ENCODE measurements around the gene GTF2H2C.
A peak's percentile ranks its signal among the peaks of the same experiment; 100 is the strongest.
"Not testable (repeated sequence)": the region's sequence is repeated elsewhere in the genome, so short reads cannot be mapped to it uniquely, and the experiment has no call there.

The GTF2H2C gene

DNA sequence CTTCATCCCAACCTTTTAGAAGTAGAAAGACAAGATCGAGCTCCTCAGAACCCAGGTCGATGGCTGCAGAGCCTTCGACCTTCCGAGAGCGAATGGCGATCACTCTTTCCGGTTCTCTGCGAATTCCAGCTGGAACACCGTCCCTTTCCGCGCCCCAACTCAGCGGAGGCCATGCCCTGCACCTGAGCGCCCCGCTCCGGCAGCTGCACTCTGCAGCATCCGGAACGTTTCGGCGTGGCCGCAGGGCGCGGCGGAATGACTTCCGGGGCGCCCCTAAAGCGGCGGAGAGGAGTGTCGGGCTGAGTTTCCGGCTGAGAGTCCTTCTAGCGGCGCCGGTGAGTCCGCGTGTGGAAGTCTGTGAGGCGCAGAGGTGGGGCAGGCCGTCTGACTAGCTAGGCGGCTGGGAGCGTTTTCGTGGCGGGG, at the start of gene GTF2H2C:
TSS of gene GTF2H2C (plus strand) at position 284 of the 423 bp plus-strand sequence. CDS start 4,942 bp downstream, outside the sequence.
- DNase-seq (ENCODE audit: low read depth, low spot score) = peak; percentile 1

DNA sequence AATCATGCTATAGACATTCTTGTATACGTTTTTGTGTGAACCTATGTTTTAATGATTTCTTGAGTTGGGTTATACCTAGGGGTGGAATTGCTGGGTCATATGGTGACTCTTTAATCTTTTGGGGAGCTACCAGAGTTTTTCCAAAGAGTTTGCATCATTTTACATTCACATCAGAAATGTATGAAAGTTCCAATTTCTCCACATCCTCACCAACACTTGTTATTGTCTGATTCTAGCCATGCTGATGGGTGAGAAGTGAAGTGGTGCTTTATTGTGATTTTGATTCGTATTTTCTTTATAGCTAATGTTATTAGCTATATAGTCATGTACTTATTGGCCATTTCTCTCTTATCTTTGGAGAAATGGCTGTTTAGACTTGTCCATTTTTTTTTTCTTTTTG, 49.3 kb upstream of the GTF2H2C start:
- DNase-seq (ENCODE audit: low read depth, low spot score) = no peak

DNA sequence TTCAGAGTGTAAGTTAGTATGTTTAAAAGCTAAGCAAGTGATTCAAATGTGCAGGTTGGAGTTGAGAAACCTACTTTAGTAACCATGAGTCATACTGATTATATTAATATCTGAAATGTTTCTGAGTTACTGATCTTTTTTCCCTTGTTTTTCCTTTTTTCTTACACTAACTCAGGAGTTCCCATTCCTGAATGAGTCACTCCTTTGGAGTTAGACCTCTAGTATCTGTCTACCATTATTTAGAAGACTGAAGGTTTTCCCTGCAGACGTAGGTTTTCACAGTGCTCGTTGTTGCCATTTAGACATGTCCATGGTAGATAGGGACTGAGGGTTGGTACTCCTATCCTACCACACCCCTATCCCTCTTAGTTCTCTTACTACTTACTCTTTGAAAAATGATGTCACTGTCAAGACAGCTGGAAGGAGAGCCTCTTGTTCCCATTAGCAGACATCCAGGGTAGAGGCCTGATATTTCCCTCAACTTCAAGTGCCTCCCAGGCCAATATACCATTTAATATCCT, 47.2 kb upstream of the GTF2H2C start:
- no peak for DNase-seq (ENCODE audit: low read depth, low spot score)

DNA sequence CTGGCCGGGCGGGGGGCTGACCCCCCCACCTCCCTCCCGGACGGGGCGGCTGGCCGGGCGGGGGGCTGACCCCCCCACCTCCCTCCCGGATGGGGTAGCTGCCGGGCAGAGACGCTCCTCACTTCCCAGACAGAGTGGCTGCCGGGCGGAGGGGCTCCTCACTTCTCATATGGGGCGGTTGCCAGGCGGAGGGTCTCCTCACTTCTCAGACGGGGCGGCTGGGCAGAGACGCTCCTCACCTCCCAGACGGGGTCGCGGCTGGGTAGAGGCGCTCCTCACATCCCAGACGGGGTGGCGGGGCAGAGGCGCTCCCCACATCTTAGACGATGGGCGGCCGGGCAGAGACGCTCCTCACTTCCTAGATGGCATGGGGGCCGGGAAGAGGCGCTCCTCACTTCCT, 44.4 kb upstream of the GTF2H2C start:
- not testable (repeated sequence) for DNase-seq (ENCODE audit: low read depth, low spot score)

DNA sequence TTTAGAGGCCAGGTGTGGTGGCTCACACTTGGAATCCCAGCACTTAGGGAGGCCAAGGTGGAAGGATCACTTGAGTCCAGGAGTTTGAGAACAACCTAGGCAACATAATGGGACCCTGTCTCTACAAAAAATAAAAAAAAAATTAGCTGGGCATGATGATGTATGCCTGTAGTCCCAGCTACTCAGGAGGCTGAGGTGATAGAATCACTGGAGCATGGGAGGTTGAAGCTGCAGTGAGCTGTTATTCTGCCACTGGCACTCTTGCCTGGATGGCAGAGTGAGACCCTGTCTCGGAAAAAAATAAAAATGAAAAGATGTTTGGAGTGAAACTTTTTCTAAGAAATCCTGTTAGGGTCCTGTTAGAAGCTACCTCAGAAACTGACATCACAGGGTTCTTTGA, 43.2 kb upstream of the GTF2H2C start:
- DNase-seq (ENCODE audit: low read depth, low spot score) = no peak

DNA sequence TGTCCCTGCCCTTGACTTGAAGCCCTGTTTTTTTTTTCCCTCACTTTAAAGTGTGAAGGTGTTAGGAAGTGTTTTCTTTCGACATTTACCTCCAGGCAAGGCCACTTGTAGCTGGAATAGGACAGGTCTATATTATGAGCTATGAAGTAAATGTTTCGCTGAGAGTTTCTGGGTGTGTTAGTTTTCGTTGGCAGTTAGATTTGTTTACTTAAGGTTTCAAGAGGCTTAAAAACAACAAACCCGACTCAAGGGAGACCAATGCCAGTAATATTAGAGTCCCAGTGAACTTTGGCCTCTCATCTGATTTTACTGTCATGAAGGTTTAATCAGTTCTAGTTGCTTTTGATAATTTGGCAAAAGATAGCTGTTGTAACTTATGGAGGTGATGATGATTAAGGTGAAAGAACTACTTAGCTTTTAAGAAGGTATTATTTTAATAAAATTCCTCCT, 42.2 kb upstream of the GTF2H2C start:
- DNase-seq (ENCODE audit: low read depth, low spot score) = no peak

DNA sequence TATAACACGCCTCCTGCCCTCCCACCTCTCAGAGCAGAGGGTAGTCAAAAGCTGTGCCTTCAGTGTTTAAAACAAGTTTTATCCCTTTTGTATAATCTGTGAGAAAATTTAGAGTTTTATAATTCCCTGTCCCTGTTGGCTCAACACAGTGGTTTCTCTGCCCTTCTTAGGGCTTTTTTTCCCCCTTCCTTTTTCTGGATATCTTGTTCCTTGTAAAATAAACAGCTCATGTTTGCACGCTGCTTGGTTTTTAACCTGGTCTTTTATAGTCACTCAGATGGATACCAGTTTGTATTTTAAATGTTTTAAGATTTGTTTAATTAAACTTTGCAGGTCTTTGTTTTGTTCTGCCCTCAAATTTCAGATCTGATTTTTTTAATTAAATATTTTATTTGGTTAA, 40.7 kb upstream of the GTF2H2C start:
- no peak for DNase-seq (ENCODE audit: low read depth, low spot score)

DNA sequence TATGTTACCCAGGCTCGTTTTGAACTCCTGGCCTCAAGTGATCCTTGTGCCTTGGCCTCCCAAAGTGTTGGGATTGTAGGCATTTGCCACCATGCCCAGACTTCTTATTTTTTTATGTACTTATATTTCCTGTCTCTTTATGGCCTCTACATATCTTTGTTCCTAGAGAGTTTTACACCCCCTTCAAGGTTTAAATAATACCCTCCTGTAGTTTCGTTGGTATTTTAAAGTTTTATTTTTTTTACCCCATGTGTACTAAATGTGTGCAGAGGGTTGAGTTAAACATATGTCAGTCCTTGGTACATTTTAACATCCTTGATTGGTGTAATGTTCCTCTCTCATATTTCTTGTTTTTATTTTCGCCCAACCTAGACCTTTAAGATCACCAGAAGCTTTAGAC, 38.0 kb upstream of the GTF2H2C start:
- no peak for DNase-seq (ENCODE audit: low read depth, low spot score)

DNA sequence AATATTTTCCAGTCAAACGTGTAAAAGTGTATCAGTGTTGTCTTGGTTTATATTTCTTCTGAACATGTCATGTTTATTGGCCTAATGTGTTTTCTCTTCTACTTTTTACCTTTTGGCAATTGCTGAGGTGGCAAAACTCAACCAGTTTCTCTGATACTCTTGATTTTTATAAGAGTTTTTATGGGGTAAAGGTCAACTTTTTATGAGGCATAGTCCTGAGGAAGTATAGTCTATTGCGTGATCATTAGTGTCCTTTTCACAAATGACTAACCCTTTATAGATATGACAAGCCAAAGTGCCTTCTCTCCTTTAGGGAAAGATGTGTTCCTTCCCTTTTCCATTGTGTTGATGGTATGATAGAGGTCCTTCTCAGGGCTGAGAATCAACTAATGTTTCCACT, 34.5 kb upstream of the GTF2H2C start:
- DNase-seq (ENCODE audit: low read depth, low spot score) = no peak

DNA sequence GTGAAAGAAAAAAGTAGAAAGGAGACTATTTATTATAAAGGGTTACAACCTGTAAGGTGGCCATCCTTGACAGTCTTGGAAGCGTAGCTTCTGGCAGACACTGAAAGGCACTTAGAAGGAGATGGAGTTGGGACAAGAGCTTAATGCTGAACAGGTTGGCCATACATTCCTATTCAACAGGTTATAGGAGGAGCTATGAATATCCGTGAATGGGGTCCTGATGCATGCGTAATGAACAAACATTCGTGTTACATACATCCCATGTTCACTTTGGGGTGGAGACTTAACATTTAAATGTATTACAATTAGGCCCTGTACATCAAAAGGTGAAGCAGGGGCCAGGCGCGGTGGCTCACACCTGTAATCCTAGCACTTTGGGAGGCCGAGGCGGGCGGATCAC, 33.3 kb upstream of the GTF2H2C start:
- no peak for DNase-seq (ENCODE audit: low read depth, low spot score)

DNA sequence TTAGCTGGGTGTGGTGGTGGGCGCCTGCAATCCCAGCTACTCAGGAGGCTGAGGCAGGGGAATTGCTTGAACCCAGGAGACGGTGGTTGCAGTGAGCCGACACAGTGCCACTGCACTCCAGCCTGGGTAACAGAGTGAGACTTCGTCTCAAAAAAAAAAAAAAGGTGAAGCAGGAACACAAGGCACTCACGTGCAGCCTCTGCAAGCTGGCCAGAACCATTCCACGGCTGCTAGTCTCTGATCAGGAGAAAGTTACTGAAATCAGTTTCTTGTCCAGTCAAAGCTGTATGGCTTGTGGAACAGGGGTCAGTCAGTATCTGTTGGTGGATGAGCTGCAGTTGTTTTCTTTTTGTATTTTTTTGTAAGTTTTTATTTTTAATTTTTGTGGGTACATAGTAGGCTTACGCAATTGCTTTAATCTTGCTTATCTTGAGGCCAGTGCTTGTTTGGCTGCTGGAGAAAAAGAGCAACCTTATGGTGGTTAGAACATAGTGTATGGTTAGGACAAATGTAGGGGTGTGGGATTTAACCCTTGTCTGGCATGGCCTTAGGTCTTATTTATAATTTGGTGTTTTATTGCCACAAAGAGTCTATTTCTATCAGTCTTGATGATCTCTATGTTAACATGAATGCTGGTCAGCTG, 32.7 kb upstream of the GTF2H2C start:
- DNase-seq (ENCODE audit: low read depth, low spot score) = no peak

DNA sequence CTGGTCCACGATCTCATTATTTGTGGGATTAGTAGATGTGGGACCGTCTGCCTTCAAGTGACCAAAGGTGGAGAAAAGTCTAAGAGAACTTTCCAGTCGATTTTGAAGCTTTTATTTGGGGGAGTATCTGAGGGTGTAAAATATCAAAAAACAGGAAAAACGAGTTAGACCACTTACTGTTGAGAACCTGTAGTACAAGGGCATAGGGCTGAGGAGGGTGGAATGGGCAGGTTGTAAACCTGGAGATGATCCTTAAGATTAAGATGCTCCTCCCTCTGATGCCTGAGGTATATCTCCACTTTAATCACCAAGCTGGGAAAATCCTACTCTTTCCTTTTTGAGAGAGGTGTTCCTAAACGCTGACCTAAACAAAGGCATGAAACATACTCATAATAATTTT, 32.0 kb upstream of the GTF2H2C start:
- no peak for DNase-seq (ENCODE audit: low read depth, low spot score)

DNA sequence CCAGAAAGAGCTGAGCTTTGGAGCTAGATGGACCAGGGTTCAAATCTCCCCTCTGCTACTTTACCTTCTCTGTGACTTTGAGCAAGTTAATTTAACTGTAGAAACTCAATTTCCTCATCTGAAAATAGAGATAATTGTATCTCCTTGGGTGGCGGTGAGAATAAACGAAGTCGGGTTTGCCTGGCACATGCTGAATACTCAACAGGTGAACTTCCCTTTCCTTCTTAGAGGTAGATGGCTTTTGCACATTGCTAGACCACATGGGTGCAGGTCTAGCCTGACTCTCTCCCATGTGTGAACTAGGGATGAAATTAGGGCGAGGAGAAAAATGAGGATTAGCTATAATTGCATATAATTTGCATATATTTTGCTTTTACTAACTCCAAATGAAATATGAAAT, 31.4 kb upstream of the GTF2H2C start:
- DNase-seq (ENCODE audit: low read depth, low spot score) = no peak

DNA sequence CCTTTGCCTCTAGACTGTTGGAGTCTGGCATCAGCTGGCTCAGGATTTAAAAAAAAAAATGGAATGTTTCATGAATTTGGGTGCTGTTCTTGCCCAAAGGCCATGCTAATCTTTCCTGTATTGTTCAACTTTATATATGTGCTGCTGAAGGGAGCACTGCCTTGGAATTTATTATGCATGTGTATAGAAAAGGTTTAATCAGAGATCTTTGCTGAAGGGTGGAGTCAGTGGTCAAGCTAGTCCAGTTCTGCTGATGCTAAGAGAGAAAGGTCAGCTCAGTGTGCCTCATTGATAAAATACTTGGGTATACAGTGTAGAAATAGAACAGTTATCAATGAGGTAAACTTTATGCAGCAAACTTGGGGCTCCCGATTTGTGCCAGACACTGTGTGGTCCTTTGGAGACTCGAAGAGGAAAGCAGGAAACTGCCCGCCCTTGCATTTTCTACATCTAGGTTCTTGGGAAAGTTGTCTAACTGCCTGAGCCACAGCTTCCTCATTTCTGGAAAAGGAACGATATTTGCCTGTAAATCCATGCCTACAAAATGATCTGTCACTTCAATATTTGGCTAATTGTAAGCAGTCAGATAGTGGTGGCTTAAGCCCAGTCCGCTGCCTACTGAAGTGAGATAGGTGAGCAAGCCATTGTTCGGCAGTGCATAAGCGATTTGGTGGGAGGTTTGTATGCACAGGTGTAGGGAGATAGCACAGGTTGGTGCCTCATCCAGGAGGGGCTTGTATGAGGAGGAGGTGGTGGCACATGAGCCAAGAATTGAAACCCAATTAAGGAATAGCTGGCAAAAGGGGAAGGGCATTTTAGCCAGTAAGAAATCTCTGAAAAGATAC, 29.2 kb upstream of the GTF2H2C start:
- no peak for DNase-seq (ENCODE audit: low read depth, low spot score)

DNA sequence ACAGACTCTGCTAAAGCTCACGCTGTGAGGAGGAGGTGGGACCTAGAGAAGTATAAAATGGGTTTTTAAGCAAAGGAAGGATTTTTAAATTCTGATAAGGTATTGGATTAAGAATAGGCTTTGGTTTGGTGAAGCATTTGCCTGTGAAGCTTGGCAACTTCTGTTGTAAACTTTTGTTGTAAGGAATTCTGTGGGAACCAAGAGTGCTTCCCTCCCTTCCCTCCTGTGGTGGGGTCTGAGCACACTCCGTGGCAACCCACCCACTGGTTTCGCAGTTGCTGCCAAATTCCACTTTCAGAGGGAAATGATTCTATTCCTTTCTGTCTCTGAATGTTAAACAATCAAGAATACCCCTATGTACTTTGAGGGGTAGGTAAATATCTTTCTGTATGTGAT, 28.6 kb upstream of the GTF2H2C start:
- DNase-seq (ENCODE audit: low read depth, low spot score) = no peak

DNA sequence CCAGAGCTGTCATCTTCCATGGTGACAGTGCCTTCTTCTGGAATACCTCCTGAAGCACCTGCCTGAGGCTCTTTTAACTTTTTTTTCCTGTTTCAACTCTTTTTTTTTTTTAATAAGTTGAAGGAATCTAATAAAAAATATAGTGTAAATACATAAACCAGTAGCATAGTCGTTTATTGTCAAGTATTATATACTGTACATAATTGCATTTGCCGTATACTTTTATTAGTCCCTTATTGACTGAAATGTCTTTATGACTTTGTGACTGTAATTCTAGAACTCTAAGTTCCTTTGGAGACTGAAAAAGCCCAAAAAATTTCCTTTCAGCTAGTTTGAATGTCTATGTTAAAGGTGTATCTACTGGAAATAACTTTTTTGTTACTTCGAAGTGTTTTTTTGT, 22.1 kb upstream of the GTF2H2C start:
- not testable (repeated sequence) for DNase-seq (ENCODE audit: low read depth, low spot score)

DNA sequence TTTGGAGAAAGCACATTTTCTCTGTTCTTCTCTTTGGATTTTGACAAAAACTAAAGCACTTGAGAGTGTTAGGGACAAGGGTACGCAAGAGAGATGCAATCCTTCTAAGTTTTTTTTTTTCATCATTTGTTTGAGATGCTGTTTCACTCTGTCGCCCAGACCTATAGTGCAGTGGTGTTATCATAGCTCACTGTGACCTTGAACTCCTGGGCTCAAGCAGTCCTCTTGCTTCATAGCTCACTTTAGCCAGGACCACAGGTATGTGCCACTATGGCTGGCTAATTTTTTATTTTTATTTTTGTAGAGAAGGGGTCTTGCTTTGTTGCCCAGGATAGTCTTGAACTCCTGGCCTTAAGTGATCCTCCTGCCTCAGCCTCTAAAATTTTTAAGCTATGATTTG, 21.3 kb upstream of the GTF2H2C start:
- DNase-seq (ENCODE audit: low read depth, low spot score) = not testable (repeated sequence)

DNA sequence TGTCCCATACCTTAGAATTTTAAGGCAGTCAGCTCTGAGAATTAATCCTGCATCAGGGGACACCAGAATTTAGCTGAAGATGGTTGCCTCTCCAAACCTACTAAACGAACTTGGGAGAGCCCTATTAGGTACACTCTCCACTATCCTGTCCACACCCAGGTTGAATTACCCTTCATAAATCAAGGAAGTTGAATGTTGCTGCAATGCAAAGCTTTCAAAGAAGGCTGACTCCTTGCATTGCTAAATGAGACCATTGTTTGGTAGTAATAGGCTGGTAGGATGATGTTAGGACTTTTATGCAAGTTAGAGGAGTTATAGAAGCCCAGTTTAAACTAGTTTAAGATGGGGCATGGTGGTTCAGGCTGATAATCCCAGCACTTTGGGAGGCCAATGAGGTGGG, 18.6 kb upstream of the GTF2H2C start:
- DNase-seq (ENCODE audit: low read depth, low spot score) = not testable (repeated sequence)

DNA sequence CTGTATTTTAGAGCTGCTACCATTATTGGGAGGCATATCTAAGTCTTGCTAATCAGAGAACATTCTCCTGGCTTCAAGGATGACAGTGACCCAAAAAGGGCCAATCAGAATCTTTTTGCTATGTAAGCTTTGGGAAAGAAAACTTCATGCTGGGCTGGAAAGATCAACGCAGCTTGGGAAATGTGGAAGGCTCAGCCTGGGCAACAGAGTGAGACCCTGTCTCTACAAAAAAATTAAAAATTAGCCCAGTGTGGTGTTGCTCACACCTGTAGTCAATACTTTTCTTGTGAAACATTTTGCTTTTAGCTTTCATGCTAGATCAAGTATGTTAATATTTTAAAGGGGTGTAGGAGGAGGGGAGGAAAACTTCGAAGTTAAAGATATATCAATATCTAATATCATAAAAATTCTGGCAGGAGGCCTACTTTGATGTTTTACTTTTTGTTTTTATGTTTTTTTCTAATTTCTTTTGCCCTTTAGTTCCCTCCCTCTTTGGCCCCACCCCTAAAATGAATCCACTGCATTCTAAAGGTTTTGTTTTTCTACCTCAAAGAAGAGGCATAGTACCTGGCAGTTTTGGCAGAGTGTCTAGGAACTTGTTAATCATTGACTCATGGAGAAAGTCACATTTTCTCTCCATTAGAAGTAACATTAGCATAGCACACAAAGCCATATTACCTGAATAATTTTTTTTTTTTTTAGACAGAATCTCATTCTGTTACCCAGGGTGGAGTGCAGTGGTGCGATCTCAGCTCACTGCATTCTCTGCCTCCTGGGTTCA, 17.0 kb upstream of the GTF2H2C start:
- not testable (repeated sequence) for DNase-seq (ENCODE audit: low read depth, low spot score)

DNA sequence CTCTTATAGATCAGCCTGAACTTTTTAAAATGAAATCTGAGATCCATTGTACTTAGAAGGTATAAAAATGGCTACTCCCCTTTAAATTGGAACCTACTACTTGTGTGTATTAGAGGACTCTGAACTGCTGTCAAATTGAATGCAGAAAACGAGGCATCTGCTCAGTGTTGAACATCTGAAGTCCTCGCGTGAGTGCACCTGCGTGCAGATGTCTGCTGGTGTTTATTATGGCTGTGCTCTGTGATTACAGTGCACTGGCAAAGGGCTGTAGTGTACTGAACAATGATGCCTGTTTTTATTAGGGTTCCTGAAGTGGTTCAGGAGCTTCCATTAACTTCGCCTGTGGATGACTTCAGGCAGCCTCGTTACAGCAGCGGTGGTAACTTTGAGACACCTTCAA, 15.4 kb upstream of the GTF2H2C start:
- DNase-seq (ENCODE audit: low read depth, low spot score) = not testable (repeated sequence)

DNA sequence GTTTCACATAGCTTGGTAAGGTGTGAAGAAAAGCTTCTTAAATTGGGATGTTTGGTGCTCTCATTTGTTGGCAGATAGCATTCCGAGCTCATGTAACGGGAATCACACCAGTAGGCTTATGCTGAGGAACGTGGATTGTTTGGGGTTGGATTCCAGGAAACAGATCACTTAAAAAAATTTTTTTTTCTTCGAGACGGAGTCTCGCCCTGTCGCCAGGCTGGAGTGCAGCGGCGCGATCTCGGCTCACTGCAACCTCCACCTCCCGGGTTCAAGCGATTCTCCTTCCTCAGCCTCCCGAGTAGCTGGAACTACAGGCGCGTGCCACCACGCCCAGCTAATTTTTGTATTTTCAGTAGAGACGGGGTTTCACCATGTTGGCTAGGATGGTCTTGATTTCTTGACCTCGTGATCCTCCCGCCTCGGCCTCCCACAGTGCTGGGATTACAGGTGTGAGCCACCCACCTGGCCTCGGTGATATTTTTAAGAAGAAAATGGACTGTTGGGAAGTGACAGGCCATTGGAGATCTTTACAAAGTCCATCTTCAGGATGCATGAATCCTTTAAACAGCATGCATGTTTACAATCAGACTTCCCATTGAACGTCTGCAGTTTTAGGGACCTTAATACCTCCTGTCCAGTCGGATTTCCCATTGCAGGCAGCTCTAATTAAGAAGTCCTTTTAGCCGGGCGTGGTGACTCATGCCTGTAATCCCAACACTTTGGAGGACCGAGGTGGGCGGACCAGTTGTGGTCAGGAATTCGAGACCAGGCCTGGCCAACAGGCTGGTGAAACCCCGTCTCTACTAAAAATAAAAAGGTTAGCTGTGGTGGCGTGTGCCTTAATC, 818 bp downstream of the GTF2H2C start:
- not testable (repeated sequence) for DNase-seq (ENCODE audit: low read depth, low spot score)
